ENCODE results near the gene PTPN21.

The PTPN21 gene

DNA sequence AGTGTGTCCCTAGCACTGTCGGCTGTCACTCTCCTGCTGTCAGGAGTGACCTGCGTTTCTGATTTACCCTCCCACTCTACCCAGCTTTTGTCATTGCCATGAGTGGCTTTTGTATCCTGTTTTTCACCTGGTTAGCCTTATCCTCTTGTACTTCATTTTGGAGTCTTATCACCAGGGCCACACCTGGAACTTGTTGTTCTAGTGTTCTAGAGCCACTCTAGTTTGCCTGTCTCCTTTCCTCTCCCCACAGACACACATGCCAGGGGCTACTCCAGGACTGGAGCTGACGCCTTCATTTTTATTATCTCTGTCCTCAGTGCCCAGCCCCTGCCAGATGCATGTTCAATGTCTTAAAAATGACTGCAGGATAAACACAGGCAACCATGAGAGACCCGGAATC lies 42.2 kb upstream of the PTPN21 start:
- DNase-seq (ENCODE audit: low read depth, low spot score) = no peak
- in situ Hi-C loops (cut with HindIII; ENCODE audit: low sequenced_read_pairs) = no loop called here
- TF ChIP-seq, protein P1, sequence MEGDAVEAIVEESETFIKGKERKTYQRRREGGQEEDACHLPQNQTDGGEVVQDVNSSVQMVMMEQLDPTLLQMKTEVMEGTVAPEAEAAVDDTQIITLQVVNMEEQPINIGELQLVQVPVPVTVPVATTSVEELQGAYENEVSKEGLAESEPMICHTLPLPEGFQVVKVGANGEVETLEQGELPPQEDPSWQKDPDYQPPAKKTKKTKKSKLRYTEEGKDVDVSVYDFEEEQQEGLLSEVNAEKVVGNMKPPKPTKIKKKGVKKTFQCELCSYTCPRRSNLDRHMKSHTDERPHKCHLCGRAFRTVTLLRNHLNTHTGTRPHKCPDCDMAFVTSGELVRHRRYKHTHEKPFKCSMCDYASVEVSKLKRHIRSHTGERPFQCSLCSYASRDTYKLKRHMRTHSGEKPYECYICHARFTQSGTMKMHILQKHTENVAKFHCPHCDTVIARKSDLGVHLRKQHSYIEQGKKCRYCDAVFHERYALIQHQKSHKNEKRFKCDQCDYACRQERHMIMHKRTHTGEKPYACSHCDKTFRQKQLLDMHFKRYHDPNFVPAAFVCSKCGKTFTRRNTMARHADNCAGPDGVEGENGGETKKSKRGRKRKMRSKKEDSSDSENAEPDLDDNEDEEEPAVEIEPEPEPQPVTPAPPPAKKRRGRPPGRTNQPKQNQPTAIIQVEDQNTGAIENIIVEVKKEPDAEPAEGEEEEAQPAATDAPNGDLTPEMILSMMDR (IDR thresholded peaks at IDR 0.05; ENCODE audit: low read depth, low read length) = no peak
- H3K4me3 ChIP-seq (ENCODE audit: low read depth, low read length) = no peak overlapping the region

DNA sequence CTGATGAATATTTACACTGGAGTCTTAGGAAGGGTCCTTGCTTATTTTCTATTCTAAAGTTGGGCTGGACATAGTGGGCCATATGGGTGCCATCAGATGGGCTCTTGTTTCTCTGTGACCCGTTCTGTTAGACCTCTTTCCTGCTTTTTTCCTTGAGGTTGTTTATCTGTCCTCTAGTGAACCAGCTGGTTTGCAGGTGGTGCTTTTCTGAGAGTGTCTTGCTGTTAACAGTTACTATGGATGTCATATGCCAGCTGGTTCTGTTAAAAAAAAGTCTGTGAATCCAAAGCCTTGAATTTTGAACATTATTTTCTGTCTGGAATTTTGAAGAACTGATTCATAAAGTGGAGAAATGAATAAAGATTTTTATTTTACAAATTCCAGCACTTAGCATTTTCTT lies 37.2 kb upstream of the PTPN21 start:
- TF ChIP-seq, protein P1 (IDR thresholded peaks at IDR 0.05; ENCODE audit: low read depth, low read length) = no peak
- in situ Hi-C loops (cut with HindIII; ENCODE audit: low sequenced_read_pairs) = no loop called here
- H3K4me3 ChIP-seq (ENCODE audit: low read depth, low read length) = no peak overlapping the region
- DNase-seq (ENCODE audit: low read depth, low spot score) = no peak

DNA sequence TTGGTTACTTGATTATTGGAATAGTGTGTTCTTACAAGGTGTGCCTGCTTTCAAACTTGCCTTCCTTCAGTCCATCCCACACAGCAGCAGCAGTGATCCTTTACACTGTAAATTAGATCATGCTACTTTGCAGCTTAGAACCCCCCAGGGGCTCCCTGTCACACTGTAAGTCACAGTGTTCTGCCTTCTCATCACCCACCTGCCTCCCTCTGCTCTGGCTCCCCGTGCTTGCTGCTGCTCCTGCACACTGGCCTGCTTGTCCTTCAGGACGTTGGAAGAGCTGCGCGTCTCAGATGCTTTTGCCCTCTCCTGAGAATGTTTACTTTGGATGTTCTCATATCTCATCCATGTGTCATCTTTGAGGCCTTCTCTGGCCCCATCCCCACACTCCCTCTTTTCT lies 35.4 kb upstream of the PTPN21 start:
- DNase-seq (ENCODE audit: low read depth, low spot score) = peak; percentile 5
- no peak overlapping the region for H3K4me3 ChIP-seq (ENCODE audit: low read depth, low read length)
- TF ChIP-seq, protein P1 (IDR thresholded peaks at IDR 0.05; ENCODE audit: low read depth, low read length) = no peak
- in situ Hi-C loops (cut with HindIII; ENCODE audit: low sequenced_read_pairs) = no loop called here

DNA sequence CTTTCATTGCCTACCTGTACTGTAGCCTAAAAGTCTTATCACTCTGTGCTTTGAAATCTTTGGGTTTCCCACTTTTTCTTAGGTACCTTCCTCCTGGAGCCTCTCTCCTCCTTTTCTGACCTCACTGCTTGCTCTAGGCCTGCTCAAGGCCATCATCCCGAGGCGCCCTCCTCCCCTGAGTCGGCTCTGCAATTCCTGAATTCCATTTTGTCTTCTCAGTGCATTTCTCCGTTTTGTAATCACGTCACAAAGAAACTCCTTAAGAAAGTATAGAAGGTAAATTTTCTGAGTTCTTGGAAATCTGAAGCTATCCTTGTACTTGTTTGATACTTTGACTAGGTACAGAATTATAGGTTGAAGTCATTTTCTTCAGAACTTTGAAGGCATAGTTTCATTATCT lies 33.3 kb upstream of the PTPN21 start:
- TF ChIP-seq, protein P1 (IDR thresholded peaks at IDR 0.05; ENCODE audit: low read depth, low read length) = no peak
- no peak overlapping the region for H3K4me3 ChIP-seq (ENCODE audit: low read depth, low read length)
- in situ Hi-C loops (cut with HindIII; ENCODE audit: low sequenced_read_pairs) = no loop called here
- DNase-seq (ENCODE audit: low read depth, low spot score) = no peak

DNA sequence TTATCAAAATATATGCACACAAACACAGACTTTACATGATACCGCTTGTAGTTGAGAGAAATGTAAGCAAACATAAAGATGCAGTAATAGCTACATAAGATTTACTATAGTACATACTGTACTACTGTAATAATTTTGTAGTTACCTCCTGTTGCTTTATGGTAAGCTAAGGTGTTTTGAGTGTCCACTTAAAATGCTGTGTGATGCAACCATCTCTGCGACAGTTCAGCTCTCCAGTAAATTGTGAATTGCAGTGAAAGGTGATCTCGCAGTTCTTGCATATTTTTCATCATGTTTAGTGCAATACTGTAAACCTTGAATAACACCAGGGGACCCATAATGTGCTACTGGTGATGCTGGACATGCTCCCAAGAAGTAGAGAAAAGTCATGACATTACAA lies 29.6 kb upstream of the PTPN21 start:
- H3K4me3 ChIP-seq (ENCODE audit: low read depth, low read length) = no peak overlapping the region
- DNase-seq (ENCODE audit: low read depth, low spot score) = no peak
- TF ChIP-seq, protein P1 (IDR thresholded peaks at IDR 0.05; ENCODE audit: low read depth, low read length) = no peak
- in situ Hi-C loops (cut with HindIII; ENCODE audit: low sequenced_read_pairs) = no loop called here

DNA sequence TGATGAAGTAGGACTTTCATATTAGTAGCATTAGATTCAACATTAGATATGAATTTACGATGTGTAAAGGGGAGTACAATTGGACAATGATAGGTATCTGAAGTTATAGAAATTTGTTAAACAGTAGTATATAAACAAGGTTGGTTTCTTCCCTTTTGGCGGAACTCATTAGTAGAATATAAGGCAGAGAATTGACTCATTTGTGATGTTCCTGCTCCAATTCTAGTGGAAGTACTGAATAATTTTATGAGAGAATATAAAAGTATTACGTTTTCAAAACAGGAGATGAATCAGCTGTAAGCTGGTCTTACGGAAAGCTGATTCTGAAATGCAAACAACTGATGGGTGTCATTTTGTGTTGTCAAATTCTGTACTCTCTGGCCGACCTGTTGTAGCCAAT lies 21.4 kb upstream of the PTPN21 start:
- no peak for DNase-seq (ENCODE audit: low read depth, low spot score)
- no peak overlapping the region for H3K4me3 ChIP-seq (ENCODE audit: low read depth, low read length)
- in situ Hi-C loops (cut with HindIII; ENCODE audit: low sequenced_read_pairs) = no loop called here
- TF ChIP-seq, protein P1 (IDR thresholded peaks at IDR 0.05; ENCODE audit: low read depth, low read length) = no peak

DNA sequence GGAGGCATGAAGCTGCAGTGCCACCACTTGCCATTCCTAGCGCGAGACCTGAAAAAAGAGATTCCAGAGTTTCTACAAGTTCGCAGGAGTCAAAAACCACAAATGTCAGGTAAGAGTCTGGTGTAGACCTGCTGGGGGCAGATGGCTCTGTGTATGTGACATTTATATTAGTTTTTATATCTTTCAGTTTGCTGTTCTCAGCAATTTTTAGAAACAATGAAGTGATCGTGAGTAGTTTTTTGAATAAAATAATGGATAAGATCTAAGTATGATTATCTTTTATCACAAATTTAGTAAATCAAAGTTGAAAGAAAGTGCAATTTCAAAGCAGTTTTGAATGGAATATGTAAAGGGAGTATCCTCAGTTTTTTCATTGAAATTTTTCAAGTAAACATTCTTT lies 17.3 kb upstream of the PTPN21 start:
- no peak overlapping the region for H3K4me3 ChIP-seq (ENCODE audit: low read depth, low read length)
- no peak for DNase-seq (ENCODE audit: low read depth, low spot score)
- in situ Hi-C loops (cut with HindIII; ENCODE audit: low sequenced_read_pairs) = no loop called here
- TF ChIP-seq, protein P1 (IDR thresholded peaks at IDR 0.05; ENCODE audit: low read depth, low read length) = no peak

All from astrocyte of the spinal cord (primary cell).